Activated CD8-positive, alpha-beta T cell treated with anti-CD3 and anti-CD28 coated beads, Interleukin-2, amount 10 ng/mL, durations not matched to agents 7 days and 5 days (primary cell): ENCODE measurements around the gene TPST1. TPM values are rescaled to one million over a fixed set of nuclear protein-coding genes. Genes with fewer than 3 reads are reported as not detected.
"Not testable (repeated sequence)": the region's sequence is repeated elsewhere in the genome, so short reads cannot be mapped to it uniquely, and the experiment has no call there.

Source experiments
- ATAC-seq: fragments of 150-1000 bp; cut with Tn5 transposase; one replicate; pipeline ENCODE4 v1.10.0; 2021; ENCODE audit warnings: moderate library complexity
- CTCF ChIA-PET: fragments of 350-600 bp; sonication (Branson Sonifier 250); formaldehyde crosslinking; loops from one replicate; lab custom pipeline; 2021; ENCODE audit warnings: antibody characterized with exemption; lab: Charles Lee
- POLR2A ChIA-PET: fragments of 350-600 bp; sonication (Branson Sonifier 250); formaldehyde crosslinking; loops from one replicate; lab custom pipeline; 2021; ENCODE audit warnings: antibody characterized with exemption; lab: Charles Lee
- DNase-seq: peaks from one replicate; pipeline ENCODE4 v3.0.0-alpha.2; 2020
- H3K27ac Mint-ChIP-seq: one replicate; pipeline ENCODE4 v1.8.0; 2021; ENCODE audit warnings: mild to moderate bottlenecking, mixed read lengths
- H3K27me3 Mint-ChIP-seq: one replicate; pipeline ENCODE4 v1.8.0; 2021; ENCODE audit warnings: low read depth, mixed read lengths
- H3K36me3 Mint-ChIP-seq: one replicate; pipeline ENCODE4 v1.8.0; 2021; ENCODE audit warnings: low read depth, mixed read lengths
- H3K4me1 Mint-ChIP-seq: one replicate; pipeline ENCODE4 v1.8.0; 2021; ENCODE audit warnings: low read depth, mixed read lengths
- H3K4me3 Mint-ChIP-seq: one replicate; pipeline ENCODE4 v1.8.0; 2021; ENCODE audit warnings: mild to moderate bottlenecking, mixed read lengths
- H3K9me3 Mint-ChIP-seq: one replicate; pipeline ENCODE4 v1.8.0; 2022; ENCODE audit warnings: mixed read lengths; ENCODE audit not compliant: insufficient read depth
- total RNA-seq, 2 experiments: library from RNA; stranded (reverse); gene quantifications; one replicate each; pipeline ENCODE4 v1.2.3, GENCODE V29; 2021

The TPST1 gene
- 1 to 10 TPM; 1.6 to 1.8 TPM for total RNA-seq

DNA sequence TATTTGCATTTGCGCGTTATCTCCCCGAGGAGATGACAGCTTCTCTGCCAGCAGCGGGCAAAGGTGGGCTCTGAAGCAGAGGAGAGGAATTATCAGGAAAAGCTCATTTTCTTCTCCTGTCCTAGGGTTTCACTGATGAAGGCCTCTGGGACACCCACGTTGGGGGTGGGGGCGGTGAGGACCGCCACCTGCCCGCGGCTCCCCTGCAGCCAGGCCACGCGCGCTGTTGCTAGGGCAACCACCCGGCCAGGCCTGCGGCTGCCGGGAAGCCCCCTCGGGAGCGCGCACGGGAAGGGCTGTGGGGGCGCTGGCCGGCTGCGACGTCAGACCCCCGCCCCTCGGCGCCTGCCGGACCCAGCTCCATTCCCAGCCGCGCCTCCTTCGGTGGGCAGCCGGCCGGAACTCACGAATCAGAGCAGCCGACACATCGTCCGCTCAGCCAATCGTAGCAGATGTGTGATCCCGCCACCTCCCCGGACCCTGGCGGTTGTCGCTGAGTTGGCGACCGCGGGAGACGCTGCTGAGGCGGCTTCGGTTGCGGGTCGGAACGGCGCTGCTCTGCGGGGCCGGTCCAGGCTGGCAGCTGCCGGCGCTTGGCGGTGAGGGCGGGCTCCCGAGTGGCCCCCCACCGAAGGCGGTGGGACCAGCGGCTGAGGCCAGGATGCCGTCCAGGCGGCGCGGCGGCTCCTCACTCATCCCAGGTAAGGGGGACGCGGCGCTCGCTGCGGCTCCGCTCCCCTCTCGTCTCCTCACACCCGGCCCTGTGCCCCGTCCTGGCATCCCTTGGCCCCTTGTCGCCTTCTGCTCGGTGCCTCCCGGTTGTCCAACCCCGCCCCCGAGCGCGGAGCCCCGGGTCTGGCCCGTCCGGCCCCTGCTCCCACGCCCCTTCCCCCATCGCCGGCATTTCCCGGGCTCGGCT lies at the start of gene TPST1:
TPST1 (plus strand) TSS at position 513 of the 919 bp plus-strand sequence. CDS start 35,092 bp downstream, outside the sequence.
- peak within 1 kb of the TSS; percentile 70 for H3K27ac Mint-ChIP-seq
- H3K4me3 Mint-ChIP-seq, result peak within 1 kb of the TSS; percentile 83
- peak; percentile 84 for DNase-seq
- peak; percentile 95 for ATAC-seq
- POLR2A ChIA-PET, result interaction anchor here (0.5 to 1.6 kb wide), 3 partner anchors 99 to 289 kb away, joined by 3 to 7 read pairs (median 3); no protein-coding TSS in a partner anchor
- peaks cover 20% of the 10 kb centered on the region for H3K27me3 Mint-ChIP-seq
- H3K36me3 Mint-ChIP-seq, result no peaks in the 10 kb centered on the region
- CTCF ChIA-PET, result interaction anchor here (0.7 to 1.4 kb wide), 2 partner anchors 109 to 289 kb away, joined by 3 read pairs; no protein-coding TSS in a partner anchor
- no peaks in the 10 kb centered on the region for H3K9me3 Mint-ChIP-seq
- peaks cover 32% of the 10 kb centered on the region for H3K4me1 Mint-ChIP-seq

DNA sequence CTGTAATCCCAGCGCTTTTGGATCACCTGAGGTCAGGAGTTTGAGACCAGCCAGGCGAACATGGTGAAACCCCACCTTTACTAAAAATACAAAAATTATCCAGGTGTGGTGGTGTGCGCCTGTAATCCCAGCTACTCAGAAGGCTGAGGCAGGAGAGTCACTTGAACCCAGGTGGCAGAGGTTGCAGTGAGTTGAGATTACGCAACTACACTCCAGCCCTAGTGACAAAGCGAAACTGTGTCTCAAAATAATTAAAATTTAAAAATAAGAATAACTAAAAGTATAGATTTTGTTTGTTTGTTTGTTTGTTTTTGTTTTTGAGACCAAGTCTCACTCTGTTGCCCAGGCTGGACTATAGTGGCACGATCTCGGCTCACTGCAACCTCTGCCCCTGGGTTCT lies 49.1 kb upstream of the TPST1 start:
- H3K36me3 Mint-ChIP-seq, result peaks cover 53% of the 10 kb centered on the region
- POLR2A ChIA-PET, H3K9me3 Mint-ChIP-seq: not testable (repeated sequence)

DNA sequence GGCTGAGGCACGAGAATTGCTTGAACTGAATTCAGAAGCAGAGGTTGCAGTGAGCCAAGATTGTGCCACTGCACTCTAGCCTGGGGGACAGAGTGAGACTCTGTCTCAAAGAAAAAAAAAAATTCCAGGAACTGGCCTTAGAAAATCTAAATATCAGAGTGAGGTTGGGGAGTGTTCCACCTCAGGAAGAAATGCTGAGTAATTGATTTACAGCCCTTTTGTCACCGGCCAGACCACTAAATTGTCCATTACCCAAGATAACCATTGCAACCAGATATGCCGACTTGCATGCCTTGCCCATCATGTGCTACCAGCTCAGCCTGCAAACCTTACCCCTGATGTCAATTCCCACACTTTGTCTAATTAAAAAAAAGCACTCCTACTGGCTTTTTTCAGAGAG lies 48.1 kb upstream of the TPST1 start:
- CTCF ChIA-PET, result no interaction called here
- ATAC-seq (no peak), DNase-seq (no peak)
- Mint-ChIP-seq H3K36me3 (peaks cover 51% of the 10 kb centered on the region), H3K4me1 (no peaks in the 10 kb centered on the region), H3K9me3 (no peaks in the 10 kb centered on the region), H3K4me3 (no peak overlapping the region), H3K27me3 (no peaks in the 10 kb centered on the region), H3K27ac (no peak overlapping the region)
- POLR2A ChIA-PET, result no interaction called here

More for the DNA sequence above, 49.1 kb upstream of the TPST1 start:
- DNase-seq, H3K4me1 Mint-ChIP-seq, ATAC-seq, H3K27ac Mint-ChIP-seq, H3K4me3 Mint-ChIP-seq, H3K27me3 Mint-ChIP-seq, CTCF ChIA-PET: not testable (repeated sequence)

DNA sequence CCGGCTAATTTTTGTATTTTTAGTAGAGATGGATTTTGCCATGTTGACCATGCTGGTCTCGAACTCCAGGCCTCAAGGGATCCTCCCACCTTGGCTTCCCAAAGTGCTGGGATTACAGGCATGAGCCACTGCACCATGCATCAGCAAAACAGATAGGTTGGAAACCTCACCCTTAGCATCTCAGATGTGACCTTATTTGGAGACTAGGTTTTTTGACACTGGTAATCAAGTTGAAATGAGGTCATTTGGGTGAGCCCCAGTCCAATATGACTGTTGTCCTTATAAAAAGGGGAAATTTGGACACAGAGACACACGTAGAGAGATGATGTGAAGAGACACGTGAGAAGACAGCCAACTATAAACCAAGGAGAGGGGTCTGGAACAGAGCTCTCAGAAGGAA lies 42.5 kb upstream of the TPST1 start:
- peaks cover 15% of the 10 kb centered on the region for H3K36me3 Mint-ChIP-seq
- CTCF ChIA-PET, result no interaction called here
- H3K27me3 Mint-ChIP-seq, result no peaks in the 10 kb centered on the region
- DNase-seq, result no peak
- POLR2A ChIA-PET, result no interaction called here
- no peak overlapping the region for H3K27ac Mint-ChIP-seq
- H3K4me3 Mint-ChIP-seq, result no peak overlapping the region
- no peak for ATAC-seq
- H3K4me1 Mint-ChIP-seq, result no peaks in the 10 kb centered on the region
- no peaks in the 10 kb centered on the region for H3K9me3 Mint-ChIP-seq

DNA sequence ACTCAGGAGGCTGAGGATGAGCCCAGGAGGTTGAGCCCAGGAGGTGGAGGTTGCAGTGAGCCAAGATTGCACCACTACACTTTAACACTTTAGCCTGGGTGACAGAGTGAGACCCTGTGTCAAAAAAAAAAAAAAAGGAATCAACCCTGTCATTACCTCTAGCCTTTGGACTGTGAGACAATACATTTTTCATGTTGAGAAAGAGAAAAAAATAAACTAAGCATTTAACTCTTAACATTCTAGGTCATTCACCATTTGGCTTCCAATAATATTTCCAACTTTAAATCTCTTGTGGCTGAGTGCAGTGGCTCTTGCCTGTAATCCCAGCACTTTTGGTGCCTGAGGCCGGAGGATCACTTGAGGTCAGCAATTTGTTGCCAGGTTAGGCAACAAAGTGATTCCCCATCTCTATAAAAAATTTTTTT lies 41.9 kb upstream of the TPST1 start:
- no peaks in the 10 kb centered on the region for H3K4me1 Mint-ChIP-seq
- no peak for ATAC-seq
- CTCF ChIA-PET, result no interaction called here

DNA sequence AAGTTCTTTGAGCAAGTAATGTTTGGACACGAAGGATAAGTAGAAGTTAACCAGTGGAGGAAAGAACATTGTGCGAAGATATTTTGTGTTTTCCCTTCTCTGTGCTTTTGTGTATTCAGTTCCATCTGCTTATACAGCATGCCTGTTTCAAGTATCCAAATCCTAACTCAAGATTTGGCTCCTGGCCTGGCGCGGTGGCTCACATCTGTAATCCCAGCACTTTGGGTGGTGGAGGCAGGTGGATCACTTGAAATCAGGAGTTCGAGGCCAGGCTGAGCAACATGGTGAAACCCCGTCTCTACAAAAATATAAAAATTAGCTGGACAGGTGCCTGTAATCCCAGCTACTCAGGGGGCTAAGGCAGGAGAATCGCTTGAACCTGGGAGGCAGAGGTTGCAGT lies 40.8 kb upstream of the TPST1 start:
- ATAC-seq, result no peak
- no peak overlapping the region for H3K27ac Mint-ChIP-seq
- POLR2A ChIA-PET, result no interaction called here
- peaks cover 4% of the 10 kb centered on the region for H3K36me3 Mint-ChIP-seq
- DNase-seq, result no peak
- no peaks in the 10 kb centered on the region for H3K9me3 Mint-ChIP-seq
- no peaks in the 10 kb centered on the region for H3K4me1 Mint-ChIP-seq
- CTCF ChIA-PET, result no interaction called here
- H3K4me3 Mint-ChIP-seq, result no peak overlapping the region
- no peaks in the 10 kb centered on the region for H3K27me3 Mint-ChIP-seq

More for the DNA sequence above, 41.9 kb upstream of the TPST1 start:
- H3K27me3 Mint-ChIP-seq, result no peaks in the 10 kb centered on the region
- POLR2A ChIA-PET, result interaction anchor here (0.6 kb wide), 1 partner anchor 17 kb away, joined by 3 read pairs; no protein-coding TSS in a partner anchor
- DNase-seq, result no peak
- no peaks in the 10 kb centered on the region for H3K9me3 Mint-ChIP-seq
- no peak overlapping the region for H3K27ac Mint-ChIP-seq
- H3K36me3 Mint-ChIP-seq, result peaks cover 12% of the 10 kb centered on the region
- no peak overlapping the region for H3K4me3 Mint-ChIP-seq

DNA sequence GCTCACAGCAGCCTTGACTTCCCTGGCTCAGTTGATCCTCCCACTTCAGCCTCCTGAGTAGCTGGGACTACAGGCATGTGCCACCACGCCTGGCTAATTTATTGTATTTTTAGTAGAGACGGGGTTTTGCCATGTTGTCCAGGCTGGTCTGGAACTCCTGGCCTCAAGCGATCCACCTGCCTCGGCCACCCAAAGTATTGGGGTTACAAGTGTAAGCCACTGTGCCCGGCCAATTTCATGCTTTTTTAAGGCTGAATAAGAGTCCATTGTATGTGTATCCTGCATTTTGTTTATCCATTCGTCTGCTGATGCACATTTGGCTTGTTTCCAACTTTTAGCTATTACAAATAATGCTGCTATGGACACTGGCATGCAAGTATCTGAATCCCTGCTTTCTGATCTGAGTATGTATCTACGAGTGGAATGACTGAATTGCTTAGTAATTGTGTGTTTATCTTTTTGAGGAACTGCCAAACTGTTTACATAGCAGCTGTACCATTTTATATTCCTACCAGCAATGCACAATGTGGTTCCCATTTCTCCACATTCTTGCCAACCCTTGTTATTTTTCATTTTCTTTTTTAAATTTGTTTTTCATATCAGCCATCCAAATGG lies 37.3 kb upstream of the TPST1 start:
- H3K4me1 Mint-ChIP-seq, result no peaks in the 10 kb centered on the region
- H3K36me3 Mint-ChIP-seq, result no peaks in the 10 kb centered on the region
- H3K27me3 Mint-ChIP-seq, result no peaks in the 10 kb centered on the region
- DNase-seq (no peak), ATAC-seq (no peak)
- POLR2A ChIA-PET, result no interaction called here
- H3K4me3 Mint-ChIP-seq, result no peak overlapping the region
- CTCF ChIA-PET, result no interaction called here
- no peak overlapping the region for H3K27ac Mint-ChIP-seq
- no peaks in the 10 kb centered on the region for H3K9me3 Mint-ChIP-seq

DNA sequence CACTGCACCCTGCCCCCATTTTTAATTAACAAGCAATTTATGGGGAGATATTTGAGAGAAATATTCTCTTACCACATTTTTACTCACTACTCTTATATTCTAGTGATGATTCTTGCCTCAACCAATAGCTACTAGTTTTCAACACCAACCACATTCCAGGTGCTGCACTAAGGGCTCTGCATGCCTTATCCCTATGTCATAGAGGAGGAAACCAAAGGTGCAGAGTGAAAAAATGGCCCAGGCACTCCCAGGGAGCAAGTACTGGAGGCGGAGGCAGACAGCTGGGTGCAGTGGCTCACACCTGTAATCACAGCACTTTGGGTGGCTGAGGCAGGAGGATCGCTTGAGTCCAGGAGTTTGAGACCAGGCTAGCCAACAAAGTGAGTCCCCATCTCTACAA lies 35.5 kb upstream of the TPST1 start:
- DNase-seq, result no peak
- Mint-ChIP-seq H3K9me3 (no peaks in the 10 kb centered on the region), H3K4me3 (no peak overlapping the region), H3K4me1 (no peaks in the 10 kb centered on the region), H3K27me3 (no peaks in the 10 kb centered on the region), H3K36me3 (no peaks in the 10 kb centered on the region), H3K27ac (no peak overlapping the region)
- no peak for ATAC-seq
- CTCF ChIA-PET, result no interaction called here
- POLR2A ChIA-PET, result no interaction called here

DNA sequence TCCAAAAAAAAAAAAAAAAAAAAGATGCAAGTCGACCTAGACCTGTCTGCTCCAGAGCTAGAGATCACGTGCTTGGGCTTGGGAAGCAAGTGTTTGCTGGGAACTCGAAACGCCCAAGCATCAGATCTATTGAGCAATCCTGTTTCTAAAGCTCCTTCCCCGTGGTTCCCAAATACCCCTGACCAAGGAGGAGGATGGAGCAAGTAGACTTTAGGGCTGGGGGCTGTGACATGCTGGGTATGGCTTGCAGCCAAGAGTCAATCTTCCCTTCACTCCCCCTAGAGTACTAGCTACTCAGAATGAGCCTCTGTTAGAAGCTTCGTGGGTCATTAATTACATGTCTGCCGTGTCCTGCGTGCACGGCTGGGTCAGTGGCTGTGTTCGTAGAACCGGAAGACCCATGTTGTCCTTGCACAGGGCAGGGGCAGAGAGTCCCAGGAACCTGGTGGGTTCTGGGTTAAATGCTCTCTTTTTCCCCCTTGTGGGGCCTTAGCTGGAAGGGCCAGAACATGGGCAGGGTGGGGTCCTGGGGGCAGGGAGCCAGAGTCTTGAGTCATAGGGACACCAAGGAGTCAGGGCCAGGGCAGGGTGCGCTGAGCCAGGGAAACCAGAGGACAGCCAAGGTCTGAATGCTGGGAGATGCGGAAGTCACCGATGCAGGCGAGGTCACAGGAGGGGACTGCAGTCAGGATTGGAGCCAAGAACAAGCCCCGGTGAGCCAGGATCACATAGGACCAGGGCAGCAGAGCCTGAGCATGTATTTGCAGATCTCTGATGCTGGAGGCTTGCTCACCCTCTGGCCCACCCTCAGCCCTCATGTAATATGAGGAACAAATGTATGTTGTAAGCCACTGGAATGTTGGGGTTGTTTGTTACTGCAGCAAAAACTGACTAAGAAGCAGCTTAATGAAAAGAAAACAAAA lies 34.6 kb upstream of the TPST1 start:
- Mint-ChIP-seq H3K4me1 (no peaks in the 10 kb centered on the region), H3K9me3 (no peaks in the 10 kb centered on the region), H3K27me3 (no peaks in the 10 kb centered on the region), H3K36me3 (no peaks in the 10 kb centered on the region), H3K4me3 (no peak overlapping the region), H3K27ac (no peak overlapping the region)
- ChIA-PET POLR2A (interaction anchor here (0.5 kb wide), 1 partner anchor 12 kb away, joined by 3 read pairs; no protein-coding TSS in a partner anchor), CTCF (no interaction called here)
- DNase-seq (no peak), ATAC-seq (no peak)

DNA sequence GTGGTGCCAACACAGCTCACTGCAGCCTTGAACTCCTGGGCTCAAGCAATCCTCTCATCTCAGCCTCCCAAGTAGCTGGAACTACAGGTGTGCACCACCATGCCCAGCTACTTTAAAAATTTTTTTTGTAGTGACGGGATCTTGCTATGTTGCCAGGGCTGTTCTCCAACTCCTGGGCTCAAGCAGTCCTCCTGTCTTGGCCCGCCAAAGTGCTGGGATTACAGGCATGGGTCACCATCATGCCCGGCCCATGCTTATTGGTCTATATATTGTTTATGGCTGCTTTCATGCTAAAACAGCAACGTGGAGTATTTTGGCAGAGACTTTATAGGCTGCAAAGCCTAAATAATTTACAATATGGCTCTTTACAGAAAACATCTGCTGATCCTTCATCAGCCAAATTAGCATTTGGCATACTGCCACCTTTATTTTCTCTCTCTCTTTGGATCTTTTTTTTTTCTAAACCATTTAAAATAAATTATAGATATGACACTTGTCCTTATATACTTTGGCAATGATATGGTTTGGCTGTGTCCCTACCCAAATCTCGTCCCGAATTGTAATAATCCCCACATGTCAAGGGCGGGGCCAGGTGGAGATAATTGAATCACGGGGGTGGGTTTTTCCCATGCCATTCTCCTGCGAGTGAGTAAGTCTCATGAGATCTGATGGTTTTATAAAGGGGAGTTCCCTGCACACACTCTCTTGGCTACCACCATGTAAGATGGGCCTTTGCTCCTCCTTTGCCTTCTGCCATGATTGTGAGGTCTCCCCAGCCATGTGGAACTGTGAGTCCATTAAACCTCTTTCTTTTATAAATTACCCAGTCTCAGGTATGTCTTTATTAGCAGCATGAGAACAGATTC lies 32.4 kb upstream of the TPST1 start:
- H3K4me3 Mint-ChIP-seq, H3K4me1 Mint-ChIP-seq, DNase-seq, H3K9me3 Mint-ChIP-seq, POLR2A ChIA-PET, H3K36me3 Mint-ChIP-seq, ATAC-seq, CTCF ChIA-PET, H3K27me3 Mint-ChIP-seq, H3K27ac Mint-ChIP-seq: not testable (repeated sequence)

DNA sequence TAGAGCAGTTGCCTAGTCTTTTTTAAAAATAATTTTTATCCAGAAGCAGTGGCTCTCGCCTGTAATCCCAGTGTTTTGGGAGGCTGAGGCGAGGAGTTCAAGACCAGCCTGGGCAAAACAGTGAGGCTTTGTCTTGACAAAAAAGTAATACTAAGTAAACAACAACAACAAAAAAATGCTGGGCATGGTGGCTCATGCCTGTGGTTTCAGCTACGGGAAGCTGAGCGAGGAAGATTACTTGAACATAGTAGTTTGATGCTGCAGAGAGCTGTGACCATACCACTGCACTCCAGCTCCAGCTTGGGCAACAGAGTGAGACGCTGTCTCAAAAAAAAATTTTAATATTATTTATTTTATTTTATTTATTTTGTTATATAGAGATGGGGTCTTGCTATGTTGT lies 31.3 kb upstream of the TPST1 start:
- DNase-seq (no peak), ATAC-seq (no peak)
- Mint-ChIP-seq H3K36me3 (no peaks in the 10 kb centered on the region), H3K4me3 (no peak overlapping the region), H3K27me3 (no peaks in the 10 kb centered on the region), H3K9me3 (no peaks in the 10 kb centered on the region), H3K27ac (no peak overlapping the region), H3K4me1 (no peaks in the 10 kb centered on the region)
- ChIA-PET POLR2A (no interaction called here), CTCF (no interaction called here)
